ENCODE data around the gene UBE2O. TPM values are rescaled to one million over a fixed set of nuclear protein-coding genes. Genes with fewer than 3 reads are reported as not detected.
"Not testable (repeated sequence)": the region's sequence is repeated elsewhere in the genome, so short reads cannot be mapped to it uniquely, and the experiment has no call there.

UBE2O gene
- total RNA-seq, 3 donors from 2014 or later: 43.2 to 45.1 (median 45.0) TPM

GRCh38 chr17:76346936-76347335, 106.0 kb downstream of the UBE2O start:
- not testable (repeated sequence) for DNase-seq; H3K27me3 Mint-ChIP-seq (ENCODE audit: low read depth); H3K4me3 Mint-ChIP-seq; ATAC-seq; H3K4me1 Mint-ChIP-seq (ENCODE audit: low read depth); H3K9me3 Mint-ChIP-seq
- peaks cover 18% of the 10 kb centered on the region for H3K36me3 Mint-ChIP-seq (ENCODE audit: insufficient read depth)

DNA sequence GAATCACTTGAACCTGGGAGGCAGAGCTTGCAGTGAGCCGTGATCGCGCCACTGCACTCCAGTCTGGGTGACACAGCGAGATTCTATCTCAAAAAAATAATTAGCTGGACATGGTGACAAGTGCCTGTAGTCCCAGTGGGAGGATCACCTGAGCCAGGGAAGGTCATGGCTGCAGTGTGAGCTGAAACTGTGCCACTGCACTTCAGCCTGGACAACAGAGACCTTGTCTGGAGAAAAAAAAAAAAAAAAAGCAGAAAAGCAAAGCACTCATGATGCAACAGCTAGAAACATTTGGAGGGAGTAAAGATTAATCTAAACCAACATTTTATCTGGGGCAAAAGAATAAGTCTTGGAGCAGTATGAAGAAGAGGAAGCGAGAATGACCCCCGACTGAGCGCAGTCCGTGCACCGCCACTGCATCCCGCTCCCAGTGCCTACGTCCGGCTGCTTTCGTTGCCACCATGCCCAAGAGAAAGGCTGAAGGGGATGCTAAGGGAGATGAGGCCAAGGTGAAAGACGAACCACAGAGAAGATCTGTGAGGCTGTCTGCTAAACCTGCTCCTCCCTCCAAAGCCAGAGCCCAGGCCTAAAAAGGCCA, 107.5 kb downstream of the UBE2O start:
- Mint-ChIP-seq H3K4me1 (ENCODE audit: low read depth) (no peaks in the 10 kb centered on the region), H3K27me3 (ENCODE audit: low read depth) (no peaks in the 10 kb centered on the region), H3K36me3 (ENCODE audit: insufficient read depth) (peaks cover 22% of the 10 kb centered on the region), H3K4me3 (no peak overlapping the region), H3K9me3 (no peaks in the 10 kb centered on the region)
- ATAC-seq: no peak
- no peak for DNase-seq

- peaks cover 26% of the 10 kb centered on the region for H3K36me3 Mint-ChIP-seq (ENCODE audit: insufficient read depth)
Observed at GRCh38 chr17:76343106-76343505, 109.8 kb downstream of the UBE2O start.

DNA sequence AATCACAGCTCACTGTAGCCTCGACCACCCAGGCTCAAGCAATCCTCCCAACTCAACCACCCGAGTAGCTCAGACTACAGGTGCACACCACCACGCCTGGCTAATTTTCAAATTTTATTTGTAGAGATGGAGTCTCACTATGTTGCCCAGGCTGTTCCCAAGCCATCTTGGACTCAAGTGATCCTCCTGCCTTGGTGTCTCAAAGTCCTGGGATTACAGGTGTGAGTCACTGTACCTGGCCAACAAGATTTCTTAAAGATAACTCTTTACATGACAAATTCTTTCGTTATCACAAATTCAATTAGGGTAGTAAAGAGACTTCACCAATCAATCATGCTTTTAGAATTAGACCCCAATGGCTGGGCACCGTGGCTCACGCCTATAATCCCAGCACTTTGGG, 111.7 kb downstream of the UBE2O start:
- DNase-seq (no peak), ATAC-seq (no peak)
- no peak overlapping the region for H3K4me3 Mint-ChIP-seq
- H3K27me3 Mint-ChIP-seq (ENCODE audit: low read depth): no peaks in the 10 kb centered on the region
- H3K4me1 Mint-ChIP-seq (ENCODE audit: low read depth): no peaks in the 10 kb centered on the region
- no peaks in the 10 kb centered on the region for H3K9me3 Mint-ChIP-seq
- peaks cover 17% of the 10 kb centered on the region for H3K36me3 Mint-ChIP-seq (ENCODE audit: insufficient read depth)

More at GRCh38 chr17:76343106-76343505, 109.8 kb downstream of the UBE2O start:
- Mint-ChIP-seq H3K9me3 (no peaks in the 10 kb centered on the region), H3K27me3 (ENCODE audit: low read depth) (no peaks in the 10 kb centered on the region), H3K4me1 (ENCODE audit: low read depth) (no peaks in the 10 kb centered on the region), H3K4me3 (no peak overlapping the region)
- DNase-seq (no peak), ATAC-seq (no peak)

Other genes with a start within 250 kb of the UBE2O start
- 10 to 100 TPM; 13.3 to 16.7 (median 14.9) TPM for gene RNF157, start 212.7 kb downstream of the UBE2O start, total RNA-seq
- 100 to 1,000 TPM; 162 to 196 (median 186) TPM for gene UBALD2, start 187.8 kb downstream of the UBE2O start, total RNA-seq
- gene QRICH2, start 144.9 kb downstream of the UBE2O start, total RNA-seq: 1 to 10 TPM; 1.1 to 2.1 (median 1.2) TPM
- gene PRPSAP1, start 99.2 kb downstream of the UBE2O start, total RNA-seq: 10 to 100 TPM; 28.1 to 32.3 (median 31.8) TPM
- 10 to 100 TPM; 16.9 to 22.2 (median 17.4) TPM for gene SPHK1, start 68.5 kb downstream of the UBE2O start, total RNA-seq
- gene AANAT, start 14.5 kb upstream of the UBE2O start, total RNA-seq: not detected
- 10 to 100 TPM; 29.5 to 37.0 (median 34.3) TPM for gene RHBDF2, start 48.3 kb upstream of the UBE2O start, total RNA-seq
- gene CYGB, start 84.6 kb upstream of the UBE2O start, total RNA-seq: not detected
- gene PRCD, start 86.9 kb upstream of the UBE2O start, total RNA-seq: not detected
- gene ST6GALNAC2, start 132.7 kb upstream of the UBE2O start, total RNA-seq: not detected
- 1 to 10 TPM in 1 of 3 donors, under 1 TPM in 2; 0.57 to 1.1 (median 0.63) TPM for gene ST6GALNAC1, start 190.6 kb upstream of the UBE2O start, total RNA-seq

Data from activated T-cell treated with anti-CD3 and anti-CD28 coated beads, Interleukin-2, amount 50 U/mL, for 4 hours (primary cell).